NCI-H510A (cell line): Measurements from ENCODE around the gene UFD1.

Experiments
- DNase-seq: peaks from one replicate; lab custom pipeline; 2025; lab: John Stamatoyannopoulos, UW

The UFD1 gene

DNA sequence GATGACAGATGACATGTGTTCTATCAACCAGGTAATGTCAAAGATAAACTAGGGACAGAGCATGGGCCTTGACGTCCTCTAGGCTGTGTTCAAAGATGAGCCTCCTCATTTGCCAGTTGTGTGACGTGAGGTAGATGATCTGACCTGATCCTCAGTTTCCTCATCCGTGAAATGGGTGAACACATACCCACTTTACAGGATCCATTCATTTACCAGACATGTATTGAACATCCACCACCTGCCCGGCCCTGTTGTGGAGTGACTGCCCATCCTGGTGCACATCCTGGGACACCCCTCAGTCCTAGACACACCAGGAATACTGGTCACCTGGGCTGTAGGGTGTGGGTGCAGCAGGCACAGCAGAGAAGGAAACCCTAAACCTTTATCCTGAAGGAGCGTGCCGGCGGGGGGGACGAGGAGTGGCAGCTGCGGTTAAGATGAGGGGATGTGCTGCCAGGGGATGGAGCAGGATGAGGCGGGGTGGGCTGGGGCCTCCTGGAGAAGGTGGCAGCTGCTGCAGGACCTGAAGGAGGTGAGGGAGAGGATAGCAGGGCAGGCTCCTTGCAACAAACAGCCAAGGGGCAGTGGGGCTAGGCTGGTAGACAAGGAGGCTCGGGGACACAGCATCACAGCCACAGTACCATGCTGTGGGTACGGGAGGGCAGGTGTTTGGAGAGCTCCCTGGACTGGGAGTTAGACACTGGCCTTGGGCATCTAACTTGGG lies 36.8 kb upstream of the UFD1 start:
- DNase-seq = no peak

DNA sequence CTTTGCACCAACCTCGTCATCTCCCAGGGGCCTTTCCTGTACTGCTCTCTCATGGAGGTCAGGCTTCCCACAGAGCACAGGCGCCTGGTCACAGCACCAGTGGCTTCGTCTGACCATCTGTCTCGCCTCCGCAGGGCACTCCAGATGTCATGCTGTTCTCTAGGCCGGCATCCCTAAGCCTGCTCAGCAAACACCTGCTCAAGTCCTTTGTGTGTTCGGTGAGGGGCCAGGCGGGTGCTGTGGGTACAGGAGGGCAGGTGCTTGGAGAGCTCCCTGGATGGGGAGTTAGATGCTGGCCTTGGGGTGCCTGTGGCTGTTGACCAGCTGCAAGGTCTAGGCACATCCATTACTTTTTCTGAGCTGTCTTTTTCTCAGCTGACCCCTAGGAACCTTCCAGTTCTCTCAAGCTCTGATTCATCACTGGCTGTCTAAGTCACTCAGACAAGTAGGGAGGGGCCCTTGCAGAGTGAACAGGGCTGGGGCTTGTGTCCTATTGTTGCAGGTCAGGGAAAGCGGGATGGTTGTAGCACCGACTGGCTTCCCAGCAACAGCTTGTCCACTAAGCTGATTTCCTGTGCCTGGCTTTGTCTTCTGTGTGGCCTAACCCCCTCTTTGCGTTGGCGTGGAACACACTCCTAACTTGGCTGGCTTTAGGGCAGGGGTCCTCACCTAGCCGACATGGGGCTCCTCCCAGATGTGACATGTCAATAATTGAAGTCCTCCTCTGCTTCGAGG lies 36.0 kb upstream of the UFD1 start:
- peak; percentile 61 for DNase-seq

GRCh38 chr22:19513823-19514222 lies 34.8 kb upstream of the UFD1 start:
- no peak for DNase-seq

DNA sequence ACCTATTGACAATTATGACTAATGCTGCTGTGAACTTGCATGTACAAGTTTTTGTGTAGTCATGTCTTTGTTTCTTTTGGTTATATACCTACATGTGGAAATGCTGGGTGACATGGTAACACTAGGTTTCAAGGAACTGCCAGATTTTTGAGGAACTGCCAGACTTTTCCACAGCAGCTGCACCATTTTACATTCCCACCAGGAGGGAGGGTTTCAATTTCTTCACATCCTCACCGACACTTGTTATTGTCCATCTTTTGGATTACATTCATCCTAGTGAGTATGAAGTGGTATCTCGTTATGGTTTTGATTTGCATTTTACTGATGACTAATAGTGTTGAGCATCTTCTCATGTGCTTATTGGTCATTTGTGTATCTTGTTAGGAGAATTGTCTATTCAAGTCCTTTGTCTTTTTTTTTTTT lies 31.9 kb upstream of the UFD1 start:
- DNase-seq = no peak

DNA sequence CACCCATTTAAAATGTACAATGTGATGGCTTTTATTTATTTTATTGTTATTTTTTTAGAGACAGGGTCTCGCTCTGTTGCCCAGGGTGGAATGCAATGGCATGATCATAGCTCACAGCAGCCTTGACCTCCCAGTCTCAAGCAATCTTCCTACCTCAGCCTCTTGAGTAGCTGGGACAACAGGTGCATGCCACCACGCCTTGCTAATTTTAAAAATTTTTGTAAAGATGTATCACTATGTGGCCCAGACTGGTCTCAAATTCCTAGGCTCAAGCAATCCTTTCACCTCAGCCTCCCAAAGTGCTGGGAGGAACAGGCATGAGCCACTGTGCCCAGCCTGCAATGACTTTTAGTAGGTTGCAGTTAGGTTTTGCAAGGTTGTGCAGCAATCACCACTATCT lies 30.9 kb upstream of the UFD1 start:
- DNase-seq = no peak

GRCh38 chr22:19509191-19509590 lies 30.2 kb upstream of the UFD1 start:
- DNase-seq = no peak

GRCh38 chr22:19508024-19508776 lies 29.2 kb upstream of the UFD1 start:
- no peak for DNase-seq

GRCh38 chr22:19507534-19507861 lies 28.5 kb upstream of the UFD1 start:
- no peak for DNase-seq

GRCh38 chr22:19506212-19506611 lies 27.2 kb upstream of the UFD1 start:
- DNase-seq = no peak

DNA sequence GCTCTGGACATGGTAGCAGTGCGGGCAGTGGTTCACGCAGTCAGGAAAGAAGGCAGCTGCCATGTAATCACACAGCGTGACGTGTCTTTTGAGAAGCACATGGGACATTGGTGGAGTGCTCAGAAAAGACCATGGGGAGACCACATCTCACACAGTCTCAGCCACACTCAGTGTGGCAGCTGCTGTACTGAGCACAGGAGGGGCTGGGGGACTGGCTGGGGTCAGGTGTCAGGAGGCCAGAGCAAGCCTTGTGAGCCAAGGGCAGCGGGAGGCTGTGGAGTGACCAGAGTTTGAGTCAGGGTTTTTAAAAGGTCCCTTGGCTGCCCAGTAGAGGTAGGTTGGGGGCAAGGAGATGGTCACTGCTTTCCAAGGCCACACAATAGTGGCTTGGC lies 26.7 kb upstream of the UFD1 start:
- no peak for DNase-seq

DNA sequence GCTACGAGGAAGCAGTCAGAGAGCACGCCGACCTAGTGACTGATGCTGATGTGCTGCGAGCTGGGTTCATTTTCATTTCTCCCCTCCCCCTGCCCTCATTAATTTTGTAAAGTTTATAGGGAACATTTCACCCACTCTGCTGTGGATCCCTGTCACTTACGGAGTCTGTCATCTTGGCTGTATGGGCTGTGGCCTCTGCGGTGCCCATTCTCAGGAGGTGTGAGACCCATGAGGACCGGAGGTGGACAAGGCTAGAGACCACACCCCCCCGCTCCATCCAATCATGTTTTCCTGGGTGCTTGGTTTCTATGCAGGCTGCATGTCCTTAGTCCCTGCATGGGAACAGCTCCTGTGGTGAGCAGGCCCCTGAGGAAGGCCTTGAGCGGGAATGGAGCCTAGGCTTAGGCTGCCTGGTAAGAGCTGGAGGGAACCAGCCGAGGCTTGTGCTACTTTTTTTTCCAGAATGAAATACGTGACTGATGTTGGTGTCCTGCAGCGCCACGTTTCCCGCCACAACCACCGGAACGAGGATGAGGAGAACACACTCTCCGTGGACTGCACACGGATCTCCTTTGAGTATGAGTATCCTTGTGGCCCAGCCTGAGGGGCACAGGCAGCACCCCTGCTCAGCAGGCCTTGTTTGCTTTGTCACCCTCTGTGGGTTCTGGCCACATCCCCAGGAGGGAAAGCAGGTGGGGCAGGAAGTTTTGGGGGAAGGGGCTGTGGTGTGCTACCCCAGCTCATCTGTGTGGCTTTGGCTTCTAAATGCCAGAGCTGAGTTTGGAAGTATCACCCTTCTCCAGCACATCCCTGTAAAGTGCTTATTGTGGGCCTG lies 26.1 kb upstream of the UFD1 start:
- no peak for DNase-seq

- DNase-seq = no peak
These were observed 24.9 kb upstream of the UFD1 start for GRCh38 chr22:19503869-19504268.

GRCh38 chr22:19503367-19503766 lies 24.4 kb upstream of the UFD1 start:
- DNase-seq = no peak

DNA sequence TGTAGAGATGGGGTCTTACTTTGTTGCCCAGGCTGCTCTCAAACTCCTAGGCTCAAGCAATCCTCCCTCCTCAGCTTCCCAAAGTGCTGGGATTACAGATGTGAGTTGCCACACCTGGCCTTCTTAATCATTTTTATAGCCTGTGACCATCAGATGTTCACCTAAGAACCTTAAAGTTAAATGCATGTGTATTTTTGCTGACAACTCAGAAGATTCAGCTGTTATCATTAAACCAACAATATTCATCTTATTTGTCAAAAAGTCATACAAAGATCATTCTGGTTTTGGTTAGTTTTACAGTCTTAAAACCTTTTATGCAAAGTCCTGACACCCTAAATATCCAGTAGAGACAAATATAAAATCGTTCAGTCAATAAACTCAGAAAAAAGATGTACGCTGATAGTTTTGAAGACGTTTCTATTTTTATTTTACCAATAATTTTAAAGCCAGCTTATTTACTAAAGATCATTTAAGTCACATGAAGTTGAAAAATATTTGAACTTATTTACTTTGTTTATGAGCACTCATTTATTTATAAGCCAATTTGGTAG lies 23.0 kb upstream of the UFD1 start:
- DNase-seq = no peak

DNA sequence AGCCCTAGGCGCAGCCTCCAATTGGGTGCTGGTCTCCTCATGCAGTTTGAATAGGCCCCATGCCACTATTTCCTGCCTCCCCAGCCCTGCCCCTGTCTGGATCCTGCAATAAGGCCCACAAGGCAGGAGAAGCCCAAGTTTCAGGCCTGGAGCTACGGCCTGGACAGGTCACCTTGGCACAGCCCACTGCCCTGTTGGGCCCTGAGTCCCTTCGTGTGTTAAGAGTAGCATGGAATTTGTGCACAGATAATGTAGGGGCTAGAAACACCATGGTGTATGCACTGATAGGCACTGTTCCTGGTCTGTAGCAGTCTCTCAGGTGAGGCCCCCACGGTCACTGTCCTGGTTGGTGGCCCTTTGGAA lies 20.9 kb upstream of the UFD1 start:
- DNase-seq = no peak

DNA sequence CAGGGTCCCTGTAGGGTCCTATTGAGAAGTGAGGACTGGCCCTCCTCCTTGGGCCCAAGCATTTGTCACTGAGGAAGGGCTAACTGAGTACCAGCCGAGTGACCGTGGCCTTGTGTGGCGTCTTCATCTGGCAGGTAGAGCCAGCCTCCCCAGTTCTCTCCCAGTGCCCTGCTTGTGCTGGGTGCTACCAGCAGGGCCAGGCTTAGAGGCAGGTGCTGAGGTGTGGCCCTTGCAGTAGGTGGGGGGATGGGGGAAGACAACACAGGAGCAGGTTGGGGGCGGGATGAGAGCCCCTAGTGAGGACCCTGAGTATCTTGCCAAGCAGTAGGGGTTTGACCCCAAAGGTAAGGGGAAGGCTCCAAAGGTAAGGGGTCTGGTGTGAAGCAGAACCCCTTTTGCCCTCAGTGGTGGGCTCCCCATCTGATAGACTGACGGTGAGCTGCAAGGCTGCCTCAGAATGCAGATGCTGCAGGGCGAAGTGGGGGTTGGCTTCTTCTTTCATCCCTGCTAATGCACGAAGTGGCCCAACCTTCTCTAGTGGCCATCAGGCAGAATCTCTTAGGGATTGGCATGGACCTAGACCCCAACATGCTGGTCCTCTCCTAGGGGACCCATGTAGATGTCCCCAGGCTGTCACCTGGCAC lies 20.4 kb upstream of the UFD1 start:
- DNase-seq = no peak

DNA sequence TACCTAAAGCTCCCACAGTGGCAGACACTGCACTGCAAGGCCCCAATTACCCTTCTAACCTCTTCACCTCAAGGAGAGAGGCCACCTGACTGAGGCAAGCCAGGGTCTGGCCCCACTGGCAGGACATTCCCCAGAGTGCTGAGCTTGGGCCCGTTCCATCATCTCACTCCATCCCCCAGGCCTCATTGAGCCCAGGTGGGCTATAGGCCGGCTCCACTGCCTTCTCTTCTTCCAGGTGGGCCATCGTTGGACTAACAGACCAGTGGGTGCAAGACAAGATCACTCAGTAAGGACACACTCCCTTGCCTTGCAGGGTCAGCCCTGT lies 19.8 kb upstream of the UFD1 start:
- no peak for DNase-seq

DNA sequence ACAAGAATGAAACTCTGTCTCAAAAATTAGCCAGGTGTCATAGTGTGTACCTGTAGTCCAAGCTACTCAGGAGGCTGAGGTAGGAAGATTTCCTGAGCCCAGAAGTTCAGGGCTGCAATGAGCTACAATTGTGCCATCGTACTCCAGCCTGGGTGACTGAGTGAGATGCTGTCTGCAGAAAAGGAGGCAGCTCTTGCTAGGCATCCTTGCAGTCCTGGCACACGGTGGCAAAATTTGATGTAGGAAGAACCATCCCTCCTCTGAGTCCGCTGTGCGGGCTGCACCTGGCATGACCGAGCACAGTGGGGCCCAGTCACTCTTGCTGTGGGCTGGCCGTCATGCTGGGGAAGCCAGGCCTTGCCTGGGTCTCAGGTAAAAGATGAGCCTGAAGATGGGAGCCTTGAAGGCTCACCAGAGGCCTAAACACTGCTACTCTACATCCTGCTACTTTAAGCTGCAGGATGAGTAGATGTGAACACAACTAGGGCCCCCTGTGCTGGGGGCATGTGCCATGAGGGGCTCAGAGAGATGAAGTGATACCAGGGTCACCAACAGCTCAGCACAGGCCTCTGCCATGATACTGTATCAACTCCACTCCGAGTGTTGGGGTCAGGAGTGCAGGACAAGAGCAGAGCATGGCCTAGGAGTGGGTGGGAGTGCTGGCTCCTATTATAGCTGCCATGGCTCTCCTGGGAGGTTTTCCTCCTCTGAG lies 19.3 kb upstream of the UFD1 start:
- DNase-seq = no peak

DNA sequence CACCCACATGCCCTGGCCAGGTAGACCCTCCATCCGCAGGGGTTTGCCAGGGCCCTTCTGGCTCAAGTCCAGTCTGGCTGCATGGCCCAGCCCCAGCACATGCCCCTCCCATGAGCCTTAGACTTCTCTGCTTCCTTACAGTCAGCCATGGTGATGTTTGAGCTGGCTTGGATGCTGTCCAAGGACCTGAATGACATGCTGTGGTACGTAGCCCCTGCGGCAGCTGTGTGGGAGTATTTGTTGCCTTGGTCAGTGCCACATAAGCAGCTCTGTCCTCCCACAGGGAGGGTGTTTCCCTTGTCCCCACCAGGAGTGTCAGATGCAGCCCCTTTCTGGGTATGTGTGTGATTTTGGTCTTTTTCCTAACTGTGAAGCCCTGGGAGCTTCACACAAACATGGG lies 18.3 kb upstream of the UFD1 start:
- no peak for DNase-seq

DNA sequence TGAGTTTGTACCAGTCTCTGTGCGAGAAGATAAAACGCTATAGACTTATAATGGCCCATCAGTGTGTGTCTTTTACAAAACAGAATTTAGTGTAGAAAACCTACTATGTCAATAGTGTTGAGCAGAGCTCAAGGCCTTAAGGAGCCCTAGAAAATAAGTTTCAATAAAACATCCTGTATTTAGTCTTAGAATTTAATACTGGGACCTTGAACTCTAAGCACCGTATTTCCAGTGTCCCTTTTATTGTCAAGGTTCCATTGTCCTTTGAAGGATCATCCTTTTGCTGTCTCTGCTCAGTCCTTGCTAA lies 17.3 kb upstream of the UFD1 start:
- DNase-seq = no peak

DNA sequence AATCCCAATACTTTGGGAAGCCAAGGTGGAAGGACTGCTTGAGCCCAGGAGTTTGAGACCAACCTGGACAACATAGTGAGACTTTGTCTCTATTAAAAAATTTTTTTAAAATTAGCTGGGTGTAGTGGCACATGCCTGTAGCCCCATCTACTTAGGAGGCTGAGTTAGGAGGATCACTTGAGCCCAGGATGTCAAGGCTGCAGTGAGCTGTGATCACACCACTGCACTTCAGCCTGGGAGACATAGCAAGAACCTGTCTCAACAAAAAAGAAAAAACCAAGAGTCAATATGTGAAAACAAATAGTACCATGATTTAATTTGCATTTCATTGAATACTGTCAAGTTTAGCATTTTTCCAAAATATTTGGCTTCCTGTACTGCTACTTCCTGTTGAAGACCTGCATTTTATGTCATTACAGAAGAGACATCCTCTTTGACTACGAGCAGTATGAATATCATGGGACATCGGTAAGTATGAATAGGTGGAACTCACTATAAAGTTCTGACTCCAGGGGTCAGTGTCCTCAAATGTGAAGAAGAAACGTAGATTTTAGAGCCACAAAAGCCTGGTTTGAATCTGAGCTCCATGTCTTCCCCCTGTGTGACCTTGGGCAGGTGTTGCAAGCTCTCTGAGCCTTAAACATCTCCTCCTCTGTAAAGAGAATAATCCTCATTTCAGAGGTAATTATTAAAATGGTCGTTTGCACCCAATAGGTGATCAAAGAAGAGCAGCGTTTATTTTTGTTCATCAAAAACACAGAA lies 16.8 kb upstream of the UFD1 start:
- DNase-seq = no peak
